Progenitor cell of endocrine pancreas (in vitro differentiated cells): ENCODE data around the gene ADAM19. TPM values are rescaled to one million over a fixed set of nuclear protein-coding genes. Genes with fewer than 3 reads are reported as not detected.

Experiments used
- DNase-seq: peaks from one replicate; pipeline ENCODE4 v3.0.0; 2021; ENCODE audit warnings: low spot score; ENCODE audit not compliant: unreplicated experiment
- H3K27ac Mint-ChIP-seq: 2 replicates; pipeline ENCODE4 v1.8.0; 2021; ENCODE audit warnings: mild to moderate bottlenecking, moderate library complexity, mixed read lengths
- H3K27me3 Mint-ChIP-seq: 2 replicates; pipeline ENCODE4 v1.8.0; 2021; ENCODE audit warnings: mixed read lengths
- H3K36me3 Mint-ChIP-seq: 2 replicates; pipeline ENCODE4 v1.8.0; 2022; ENCODE audit warnings: mixed read lengths; ENCODE audit not compliant: insufficient read depth
- H3K4me1 Mint-ChIP-seq: 2 replicates; pipeline ENCODE4 v1.8.0; 2021; ENCODE audit warnings: low read depth, mixed read lengths
- H3K4me3 Mint-ChIP-seq: 2 replicates; pipeline ENCODE4 v1.8.0; 2021; ENCODE audit warnings: low read depth, mild to moderate bottlenecking, moderate library complexity, mixed read lengths
- H3K9me3 Mint-ChIP-seq: 2 replicates; pipeline ENCODE4 v1.8.0; 2021; ENCODE audit warnings: low read depth, mixed read lengths
- total RNA-seq: library from RNA; stranded (reverse); gene quantifications from 2 replicates; pipeline ENCODE4 v1.2.1, GENCODE V29; 2021
- TF ChIP-seq, protein P1 (sequence below): fragments of 200-600 bp; sonication (generic); IDR thresholded peaks from one replicate; pipeline ENCODE4 v1.5.0; 2021; ENCODE audit warnings: antibody characterized with exemption, mild to moderate bottlenecking; ENCODE audit not compliant: unreplicated experiment

Gene ADAM19
- total RNA-seq, 1 donor from 2014 or later: 13.4 TPM

DNA sequence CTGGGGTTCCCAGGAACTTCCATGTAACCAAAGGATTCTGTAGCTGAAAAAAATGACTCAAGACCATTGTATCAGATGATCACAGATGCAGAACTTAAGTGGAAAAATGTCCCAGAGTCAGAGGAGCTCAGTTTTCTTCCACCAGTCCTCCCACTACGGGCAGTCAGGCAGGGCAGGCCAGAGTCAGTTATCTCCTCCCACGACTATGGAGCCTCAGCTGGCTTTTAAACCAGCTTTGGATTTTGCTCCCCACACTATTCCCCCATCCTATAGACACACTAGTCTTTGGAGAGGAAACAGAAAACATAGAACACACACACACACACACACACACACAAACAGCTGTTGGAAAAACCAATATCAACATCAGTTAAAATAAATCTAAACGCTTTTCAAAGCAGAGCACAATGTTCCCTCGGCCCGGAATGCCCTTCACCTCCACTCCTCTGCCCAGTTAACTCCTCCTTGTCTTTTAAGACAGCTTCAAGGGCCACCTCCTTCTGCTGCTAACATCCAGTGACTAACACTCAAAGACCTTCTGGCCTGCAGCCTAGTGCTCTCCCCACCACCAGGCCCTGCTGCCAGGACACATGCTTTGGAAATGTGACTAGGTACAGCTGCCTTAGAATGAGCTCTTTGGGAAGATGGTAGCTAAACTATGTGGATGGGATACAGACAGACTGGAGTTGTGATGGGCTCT is 58.8 kb downstream of the ADAM19 start:
- peaks cover 3% of the 10 kb centered on the region for H3K36me3 Mint-ChIP-seq
- H3K4me1 Mint-ChIP-seq: no peaks in the 10 kb centered on the region
- H3K9me3 Mint-ChIP-seq: no peaks in the 10 kb centered on the region
- no peak for DNase-seq
- no peak overlapping the region for H3K4me3 Mint-ChIP-seq
- TF ChIP-seq, protein P1, sequence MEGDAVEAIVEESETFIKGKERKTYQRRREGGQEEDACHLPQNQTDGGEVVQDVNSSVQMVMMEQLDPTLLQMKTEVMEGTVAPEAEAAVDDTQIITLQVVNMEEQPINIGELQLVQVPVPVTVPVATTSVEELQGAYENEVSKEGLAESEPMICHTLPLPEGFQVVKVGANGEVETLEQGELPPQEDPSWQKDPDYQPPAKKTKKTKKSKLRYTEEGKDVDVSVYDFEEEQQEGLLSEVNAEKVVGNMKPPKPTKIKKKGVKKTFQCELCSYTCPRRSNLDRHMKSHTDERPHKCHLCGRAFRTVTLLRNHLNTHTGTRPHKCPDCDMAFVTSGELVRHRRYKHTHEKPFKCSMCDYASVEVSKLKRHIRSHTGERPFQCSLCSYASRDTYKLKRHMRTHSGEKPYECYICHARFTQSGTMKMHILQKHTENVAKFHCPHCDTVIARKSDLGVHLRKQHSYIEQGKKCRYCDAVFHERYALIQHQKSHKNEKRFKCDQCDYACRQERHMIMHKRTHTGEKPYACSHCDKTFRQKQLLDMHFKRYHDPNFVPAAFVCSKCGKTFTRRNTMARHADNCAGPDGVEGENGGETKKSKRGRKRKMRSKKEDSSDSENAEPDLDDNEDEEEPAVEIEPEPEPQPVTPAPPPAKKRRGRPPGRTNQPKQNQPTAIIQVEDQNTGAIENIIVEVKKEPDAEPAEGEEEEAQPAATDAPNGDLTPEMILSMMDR: no peak
- H3K27ac Mint-ChIP-seq: no peak overlapping the region
- H3K27me3 Mint-ChIP-seq: no peaks in the 10 kb centered on the region

DNA sequence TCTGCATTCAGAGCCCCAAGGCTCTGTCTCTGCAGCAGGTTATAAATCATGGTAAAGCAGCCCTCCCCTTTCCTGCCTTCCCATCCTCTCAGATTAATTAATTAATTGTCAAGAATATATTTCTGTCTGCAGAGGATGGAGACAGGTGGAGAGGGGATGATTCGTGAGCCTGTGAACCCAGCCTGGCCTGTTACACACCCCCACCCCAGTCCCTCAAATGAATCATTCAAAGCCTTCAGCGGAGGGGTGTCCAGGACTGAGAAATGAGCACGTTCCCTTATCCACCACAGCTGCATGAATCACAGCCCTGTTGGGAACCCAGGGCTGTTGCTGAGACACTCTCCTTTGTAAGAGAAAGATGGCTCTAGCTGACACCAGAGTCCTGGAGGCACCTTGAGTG is 59.6 kb downstream of the ADAM19 start:
- no peaks in the 10 kb centered on the region for H3K9me3 Mint-ChIP-seq
- no peaks in the 10 kb centered on the region for H3K27me3 Mint-ChIP-seq
- H3K4me1 Mint-ChIP-seq: no peaks in the 10 kb centered on the region
- H3K4me3 Mint-ChIP-seq: no peak overlapping the region
- DNase-seq: no peak
- TF ChIP-seq, protein P1: no peak
- H3K27ac Mint-ChIP-seq: no peak overlapping the region
- H3K36me3 Mint-ChIP-seq: peaks cover 3% of the 10 kb centered on the region

DNA sequence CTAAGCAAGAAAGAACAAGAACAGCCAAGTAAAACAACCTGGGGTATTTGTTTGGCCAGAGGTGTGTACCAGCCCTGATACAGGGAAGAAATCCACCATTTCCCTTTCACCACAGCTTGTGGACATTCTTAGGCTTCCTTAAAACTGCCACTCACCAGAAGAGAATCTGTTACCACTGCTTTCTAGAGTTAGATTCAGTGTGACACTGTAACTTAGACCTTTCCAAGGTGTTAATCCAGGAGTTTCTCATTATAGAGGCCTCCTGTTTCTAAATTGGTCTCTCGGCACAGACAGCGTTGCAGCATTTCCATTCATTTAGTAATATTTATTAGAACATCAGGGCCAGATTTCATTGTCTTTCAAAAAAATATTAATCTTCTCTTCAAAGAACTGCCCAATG is 60.6 kb downstream of the ADAM19 start:
- H3K4me1 Mint-ChIP-seq: no peaks in the 10 kb centered on the region
- no peaks in the 10 kb centered on the region for H3K27me3 Mint-ChIP-seq
- no peak for DNase-seq
- no peak overlapping the region for H3K27ac Mint-ChIP-seq
- peaks cover 6% of the 10 kb centered on the region for H3K36me3 Mint-ChIP-seq
- TF ChIP-seq, protein P1: no peak
- H3K4me3 Mint-ChIP-seq: no peak overlapping the region
- no peaks in the 10 kb centered on the region for H3K9me3 Mint-ChIP-seq

DNA sequence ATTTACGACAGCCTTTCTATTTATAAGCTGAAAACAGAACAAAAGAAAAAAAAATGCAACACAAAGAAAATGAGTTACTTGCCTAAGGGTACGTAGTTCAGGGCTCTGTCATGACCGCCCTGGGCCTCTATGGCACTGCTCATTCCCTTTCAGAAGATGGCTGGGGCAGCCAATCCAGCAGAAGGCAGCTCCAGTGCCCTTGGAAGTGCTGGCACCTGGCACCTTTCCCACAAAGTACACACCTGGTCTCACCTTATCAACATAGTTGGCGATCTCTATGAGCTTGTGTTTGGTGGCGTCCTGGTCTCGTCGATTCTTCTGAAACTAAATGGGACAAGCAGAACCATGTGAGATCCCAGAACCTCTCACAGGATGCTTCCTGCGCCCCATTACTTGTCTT is 62.4 kb downstream of the ADAM19 start:
- no peaks in the 10 kb centered on the region for H3K9me3 Mint-ChIP-seq
- no peak overlapping the region for H3K27ac Mint-ChIP-seq
- TF ChIP-seq, protein P1: no peak
- H3K4me1 Mint-ChIP-seq: no peaks in the 10 kb centered on the region
- H3K36me3 Mint-ChIP-seq: peaks cover 6% of the 10 kb centered on the region
- no peak overlapping the region for H3K4me3 Mint-ChIP-seq
- no peaks in the 10 kb centered on the region for H3K27me3 Mint-ChIP-seq
- DNase-seq: no peak

DNA sequence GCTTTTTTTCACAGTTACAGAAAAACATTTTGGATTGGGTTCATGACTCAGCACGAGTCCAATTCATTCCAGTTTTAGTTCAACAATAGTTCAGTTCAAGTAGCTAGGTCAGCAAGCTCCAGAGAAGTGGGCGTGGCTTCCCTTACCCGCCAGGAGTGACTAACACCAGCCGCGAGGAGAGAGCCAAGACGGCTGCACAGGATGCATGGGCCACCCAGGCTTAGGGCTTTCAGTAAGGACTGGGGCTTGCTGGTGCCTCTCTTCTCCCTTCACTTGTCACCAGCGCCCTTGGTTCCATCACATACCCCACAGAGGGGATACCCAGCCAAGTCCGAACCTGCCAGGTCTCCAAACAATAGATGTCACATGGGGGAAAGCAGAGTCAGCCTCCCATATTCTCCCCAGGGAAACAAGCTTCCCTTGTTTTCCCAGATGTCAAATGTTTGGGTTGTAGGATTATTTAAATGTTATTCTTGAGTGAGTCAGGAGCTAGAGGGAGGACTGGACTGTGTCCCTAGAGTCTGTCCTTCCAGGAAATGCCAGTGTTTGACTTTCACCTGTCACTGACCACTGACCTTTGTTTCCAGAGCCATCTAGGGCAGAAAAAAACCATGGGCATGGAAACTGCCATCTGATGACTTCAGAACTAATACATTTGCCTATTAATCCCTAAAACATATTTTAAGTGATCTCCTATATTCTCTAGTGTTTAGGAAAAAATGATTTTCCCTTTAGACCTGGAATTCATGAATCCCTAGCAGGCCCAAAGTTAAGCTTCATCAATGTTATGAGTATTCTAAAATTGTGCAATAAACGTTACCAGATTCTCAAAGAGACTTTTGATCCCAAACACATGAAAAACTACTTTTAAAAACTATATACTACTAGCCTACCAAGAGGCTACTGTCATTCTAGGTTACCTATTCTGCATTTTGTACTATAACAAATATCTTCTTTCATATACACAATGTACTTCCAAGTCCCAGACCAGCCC is 63.6 kb downstream of the ADAM19 start:
- H3K4me3 Mint-ChIP-seq: no peak overlapping the region
- H3K36me3 Mint-ChIP-seq: peaks cover 6% of the 10 kb centered on the region
- H3K27me3 Mint-ChIP-seq: no peaks in the 10 kb centered on the region
- no peak overlapping the region for H3K27ac Mint-ChIP-seq
- DNase-seq: no peak
- TF ChIP-seq, protein P1: no peak
- no peaks in the 10 kb centered on the region for H3K4me1 Mint-ChIP-seq
- no peaks in the 10 kb centered on the region for H3K9me3 Mint-ChIP-seq
